Frontal cortex (tissue), 4 donors: Measurements from ENCODE around the gene LIPE. TPM values are rescaled to one million over a fixed set of nuclear protein-coding genes. Genes with fewer than 3 reads are reported as not detected.
"Not testable (repeated sequence)": the region's sequence is repeated elsewhere in the genome, so short reads cannot be mapped to it uniquely, and the experiment has no call there.

Experiments
- DNase-seq, 2 donors: peaks; one replicate each; pipeline ENCODE4 v3.0.0; 2012; ENCODE audit warnings: low spot score in 2 of 2
- FAIRE-seq: peaks from 2 replicates; lab custom pipeline; 2012; peaks lifted over from hg19 to GRCh38; lab: Jason Lieb, UNC
- total RNA-seq: library from RNA; depleted of rRNA; stranded (reverse); fragments of >200 nt; gene quantifications from one replicate; pipeline ENCODE4 v1.2.3, GENCODE V29; 2014
- donor health status: control.
- donor health status: control.
- donor health status: control.

LIPE gene
- total RNA-seq, 1 donor from 2014 or later = 10.2 TPM

DNA sequence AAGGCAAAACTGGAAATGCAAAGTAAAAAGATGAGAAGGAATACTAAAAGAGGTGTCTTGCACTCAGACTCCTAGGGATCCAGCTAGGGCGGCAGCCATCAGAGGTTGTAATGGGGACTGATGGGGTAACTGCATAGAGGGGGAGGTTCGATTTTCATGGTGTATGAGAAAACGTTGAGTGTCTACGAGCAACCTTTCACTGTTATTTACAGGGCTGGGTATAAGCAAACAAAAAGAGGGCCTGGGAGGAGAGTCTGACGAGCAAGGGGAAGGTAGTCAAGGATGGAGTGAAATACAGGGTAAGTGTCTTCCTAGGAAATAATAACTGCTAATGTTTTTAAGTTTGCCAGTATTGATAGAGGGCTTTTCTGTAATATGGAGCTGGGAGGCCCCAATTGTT is 21.1 kb upstream of the LIPE start:
- DNase-seq, FAIRE-seq: not testable (repeated sequence)

GRCh38 chr19:42445948-42446347 is 18.8 kb upstream of the LIPE start:
- no peak for FAIRE-seq

GRCh38 chr19:42443944-42444398 is 16.8 kb upstream of the LIPE start:
- DNase-seq (no peak), FAIRE-seq (no peak)

More at GRCh38 chr19:42445948-42446347, 18.8 kb upstream of the LIPE start:
- no peak for DNase-seq

DNA sequence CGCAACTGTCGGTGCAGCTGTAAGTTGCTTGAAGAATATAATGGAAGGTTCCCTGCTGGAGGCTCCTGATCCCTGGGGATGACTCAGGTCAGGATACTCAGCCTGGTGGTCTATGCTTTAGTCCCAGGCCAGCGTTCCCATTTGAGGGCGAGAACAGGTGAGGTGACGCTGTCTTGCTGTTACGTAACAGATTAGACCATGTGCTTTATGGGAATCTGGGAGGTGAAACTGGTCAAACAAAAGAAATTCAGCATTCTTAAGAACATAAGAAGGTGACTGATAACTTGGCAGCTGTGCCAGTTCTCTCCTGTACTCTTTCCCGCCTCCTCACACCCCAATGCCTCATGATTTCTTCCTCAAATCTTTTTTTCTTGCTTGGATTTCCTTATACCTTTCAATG is 15.6 kb upstream of the LIPE start, which contains the start of gene CXCL17:
Gene CXCL17 (minus strand): TSS at position 114 of the 400 bp plus-strand sequence. CDS start 114 bp downstream, outside the sequence.
- no peak for FAIRE-seq
- DNase-seq = no peak

- FAIRE-seq = no peak
These were observed 13.9 kb upstream of the LIPE start for GRCh38 chr19:42441049-42441445.

GRCh38 chr19:42440357-42441048 is 13.3 kb upstream of the LIPE start:
- DNase-seq = no peak
- no peak for FAIRE-seq

More at GRCh38 chr19:42441049-42441445, 13.9 kb upstream of the LIPE start:
- no peak for DNase-seq

GRCh38 chr19:42436006-42436405 is 8.8 kb upstream of the LIPE start:
- FAIRE-seq (no peak), DNase-seq (no peak)

DNA sequence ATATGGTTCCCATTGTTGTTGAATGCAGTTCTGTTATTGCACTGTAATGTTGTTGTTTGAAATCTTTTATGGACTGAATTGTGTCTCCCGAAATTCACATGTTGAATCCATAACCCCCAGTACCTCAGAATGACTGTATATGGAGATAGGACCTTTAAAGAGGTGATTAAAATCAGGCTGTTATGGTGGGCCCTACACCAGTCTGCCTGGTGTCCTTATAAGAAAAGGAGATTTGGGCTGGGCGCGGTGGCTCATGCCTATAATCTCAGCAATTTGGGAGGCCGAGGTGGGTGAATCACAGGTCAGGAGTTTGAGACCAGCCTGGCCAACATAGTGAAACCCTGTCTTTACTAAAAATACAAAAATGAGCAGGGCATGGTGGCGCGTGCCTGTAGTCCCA is 8.1 kb upstream of the LIPE start:
- no peak for FAIRE-seq
- DNase-seq = no peak

GRCh38 chr19:42433503-42434260 is 6.5 kb upstream of the LIPE start:
- no peak for FAIRE-seq
- no peak for DNase-seq

GRCh38 chr19:42431486-42431885 is 4.3 kb upstream of the LIPE start:
- no peak for FAIRE-seq
- no peak for DNase-seq

GRCh38 chr19:42428676-42429075 is 1.5 kb upstream of the LIPE start:
- no peak for FAIRE-seq
- no peak for DNase-seq

DNA sequence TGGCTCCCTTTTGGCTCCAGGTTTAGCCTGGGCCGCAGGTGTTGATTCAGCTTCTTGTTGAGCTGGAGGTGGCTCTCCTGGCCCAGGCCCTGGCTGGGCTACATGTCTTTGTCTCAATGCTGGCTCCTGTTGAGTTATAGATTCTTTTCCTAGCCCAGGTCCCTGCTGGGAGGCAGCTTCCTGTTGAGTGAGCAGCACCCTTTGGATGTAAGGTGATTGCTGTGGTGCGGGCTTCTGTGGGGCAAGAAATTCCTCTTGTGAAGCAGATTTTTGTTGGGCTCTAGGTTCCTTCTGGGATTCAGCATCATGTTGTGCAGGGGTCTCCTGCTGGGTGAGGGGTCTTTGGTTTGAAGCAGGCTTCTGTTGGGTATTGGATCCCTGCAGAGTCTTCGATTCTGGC is 545 bp downstream of the LIPE start:
- DNase-seq = no peak
- FAIRE-seq = no peak

- DNase-seq (no peak), FAIRE-seq (no peak)
These were observed 2.5 kb downstream of the LIPE start for GRCh38 chr19:42424712-42425131.

GRCh38 chr19:42424345-42424707 is 2.9 kb downstream of the LIPE start:
- DNase-seq (no peak), FAIRE-seq (no peak)

DNA sequence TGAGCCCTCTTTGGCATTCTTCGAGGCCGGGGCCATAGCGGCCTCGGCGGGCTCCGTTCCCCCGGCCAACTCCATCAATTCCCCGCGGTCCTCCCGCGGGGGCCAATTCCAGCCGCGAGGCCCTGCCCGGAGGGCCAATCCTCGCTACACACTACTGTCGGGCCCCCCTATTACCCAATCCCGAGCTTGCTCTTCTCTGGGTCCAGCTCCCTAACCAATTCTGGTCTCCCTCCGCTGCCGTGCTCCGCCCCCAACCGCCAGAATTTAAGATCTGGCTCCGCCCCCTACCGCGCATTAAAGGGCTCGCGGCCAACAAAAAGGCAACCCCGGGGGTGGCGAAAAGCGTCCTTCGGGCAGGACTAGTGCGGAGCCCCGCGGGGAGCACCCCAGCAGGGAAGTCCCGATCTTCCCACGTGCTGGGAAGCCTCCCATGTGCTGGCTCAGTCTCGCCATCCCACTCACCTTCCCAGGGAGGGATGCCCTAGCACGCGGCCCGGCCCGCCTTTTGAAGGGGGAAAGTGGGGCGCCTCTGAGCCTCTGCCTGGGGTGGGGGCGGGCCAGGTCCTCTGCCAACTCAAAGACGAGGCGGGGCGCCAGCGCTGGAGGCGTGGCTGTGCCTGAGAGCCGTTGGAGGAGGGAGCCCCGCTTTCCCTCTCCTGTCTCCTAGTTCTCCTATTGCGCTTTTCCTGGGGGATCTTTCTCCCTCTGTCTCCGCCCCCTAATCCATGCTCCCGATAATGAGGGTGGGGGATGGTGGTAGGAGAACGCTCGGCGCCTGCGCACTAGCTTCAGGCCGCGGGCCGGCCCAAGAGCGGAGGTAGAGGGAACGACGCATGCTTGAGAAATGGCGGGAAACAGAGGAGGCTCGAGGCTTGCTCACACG is 3.5 kb downstream of the LIPE start:
- DNase-seq (peak; percentile 83 to 93), FAIRE-seq (no peak)

DNA sequence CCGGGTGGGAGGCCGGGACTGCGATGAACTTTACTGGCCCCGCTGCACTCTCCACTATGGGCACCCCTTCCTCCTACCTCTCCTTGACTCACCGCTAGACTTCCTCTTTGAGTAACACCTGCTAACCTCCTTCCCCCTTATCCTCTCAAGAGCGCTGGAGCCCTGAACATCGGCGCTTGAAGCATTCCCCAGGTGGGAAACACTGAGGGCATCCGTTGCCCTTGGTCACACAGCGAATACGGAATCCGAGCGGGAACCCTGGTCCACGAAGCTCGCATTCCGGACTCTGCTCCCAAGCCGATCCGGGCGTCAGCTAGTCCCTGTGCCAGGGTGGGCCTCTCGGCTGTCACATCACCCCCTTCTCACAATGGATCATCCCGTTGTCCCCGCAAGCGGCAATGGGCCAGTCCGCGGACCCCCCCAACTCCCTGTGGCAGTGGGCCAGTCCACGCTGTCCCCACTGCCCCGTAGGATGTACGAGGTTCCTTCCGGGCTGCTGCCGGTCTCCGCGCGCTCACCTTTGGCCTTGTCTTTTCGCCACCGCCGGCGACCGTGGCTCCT is 4.2 kb downstream of the LIPE start:
- FAIRE-seq = no peak
- peak; percentile 41 to 65 for DNase-seq

DNA sequence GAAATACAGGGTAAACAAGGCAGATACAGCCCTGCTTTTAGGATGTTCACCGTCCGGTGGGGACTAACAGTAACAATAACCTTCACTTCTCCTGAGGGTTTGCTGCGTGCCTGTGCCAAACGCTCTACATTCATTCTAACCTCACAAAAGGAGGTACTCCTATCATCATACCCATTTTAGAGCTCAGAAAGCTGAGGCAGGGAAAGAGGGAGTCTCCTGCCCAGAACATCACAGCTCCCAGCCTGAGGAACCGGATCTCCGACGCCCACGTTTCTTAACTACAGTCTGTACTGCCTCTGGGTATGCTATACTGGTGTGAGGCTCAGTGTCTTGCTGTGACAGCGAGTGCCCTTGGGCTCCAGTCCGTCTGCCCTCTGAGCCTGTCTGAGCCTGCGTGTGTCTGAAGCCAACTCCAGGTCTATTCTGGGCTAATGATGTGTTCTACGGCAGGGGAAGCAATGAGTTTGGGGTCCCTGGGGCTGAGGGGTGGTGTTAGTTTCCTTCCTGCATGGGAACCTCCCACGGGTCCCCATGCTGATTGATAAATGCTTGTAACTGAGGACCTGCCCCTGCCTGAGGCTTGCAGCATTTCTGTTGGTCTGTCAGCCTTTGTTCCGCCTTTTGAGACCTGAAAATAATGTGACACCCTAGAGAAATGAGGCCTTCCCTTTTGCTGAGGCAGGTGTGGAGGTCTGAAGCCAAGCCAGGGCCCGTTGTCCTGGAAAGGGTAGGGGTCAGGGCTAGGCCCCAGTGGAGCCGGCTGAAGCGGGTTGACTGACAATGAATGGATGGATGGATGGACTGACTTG is 4.9 kb downstream of the LIPE start:
- DNase-seq (no peak), FAIRE-seq (no peak)

GRCh38 chr19:42421591-42422031 is 5.6 kb downstream of the LIPE start:
- FAIRE-seq = no peak
- DNase-seq = no peak

DNA sequence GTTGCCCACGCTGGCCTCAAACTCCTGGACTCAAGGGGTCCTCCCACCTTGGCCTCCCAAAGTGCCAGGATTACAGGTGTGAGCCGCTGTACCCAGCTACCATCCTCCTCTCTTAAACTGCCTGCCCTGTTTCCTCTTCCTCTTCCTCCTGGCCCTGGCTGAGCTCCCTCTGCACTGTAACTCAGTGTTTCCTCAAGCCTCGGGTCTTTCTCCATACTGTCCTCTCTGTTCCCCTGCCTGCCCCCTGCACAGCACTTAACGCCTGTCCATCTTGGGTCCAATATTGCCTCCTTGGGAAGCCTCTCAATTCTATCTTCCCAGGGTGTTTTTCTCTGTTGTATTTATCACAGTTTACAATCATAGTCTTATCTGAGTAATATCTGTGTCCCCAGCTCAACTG is 6.1 kb downstream of the LIPE start:
- no peak for FAIRE-seq

More for the DNA sequence above, 6.1 kb downstream of the LIPE start:
- no peak for DNase-seq
